ENCODE measurements around the gene CALHM3.

CALHM3 gene

GRCh38 chr10:103449208-103450144 lies 29.6 kb downstream of the CALHM3 start:
- DNase-seq = no peak

GRCh38 chr10:103448746-103449145 lies 30.3 kb downstream of the CALHM3 start:
- DNase-seq = no peak

GRCh38 chr10:103447187-103447586 lies 31.9 kb downstream of the CALHM3 start:
- DNase-seq = no peak

GRCh38 chr10:103445767-103446567 lies 33.1 kb downstream of the CALHM3 start:
- DNase-seq = no peak

- no peak for DNase-seq
Measured at GRCh38 chr10:103445366-103445765, 33.7 kb downstream of the CALHM3 start.

GRCh38 chr10:103444478-103444877 lies 34.6 kb downstream of the CALHM3 start:
- DNase-seq = no peak

GRCh38 chr10:103443475-103444185 lies 35.4 kb downstream of the CALHM3 start:
- DNase-seq = no peak

GRCh38 chr10:103442031-103442461 lies 37.0 kb downstream of the CALHM3 start:
- DNase-seq = no peak

GRCh38 chr10:103441611-103442010 lies 37.4 kb downstream of the CALHM3 start:
- DNase-seq = no peak

GRCh38 chr10:103441206-103441605 lies 37.8 kb downstream of the CALHM3 start:
- DNase-seq = no peak

- DNase-seq = no peak
Measured at GRCh38 chr10:103440416-103440815, 38.6 kb downstream of the CALHM3 start.

GRCh38 chr10:103439776-103440175 lies 39.3 kb downstream of the CALHM3 start:
- no peak for DNase-seq

GRCh38 chr10:103433858-103434257 lies 45.2 kb downstream of the CALHM3 start:
- DNase-seq = no peak

GRCh38 chr10:103431902-103432301 lies 47.1 kb downstream of the CALHM3 start:
- no peak for DNase-seq

- no peak for DNase-seq
Measured at GRCh38 chr10:103429647-103430046, 49.4 kb downstream of the CALHM3 start.

- no peak for DNase-seq
Measured at GRCh38 chr10:103428989-103429643, 49.9 kb downstream of the CALHM3 start.

GRCh38 chr10:103427866-103428265 lies 51.2 kb downstream of the CALHM3 start:
- no peak for DNase-seq

- no peak for DNase-seq
Measured at GRCh38 chr10:103423748-103424147, 55.3 kb downstream of the CALHM3 start.
